SIG-M5 (cell line): ENCODE measurements around the gene DEFB123.

ENCODE experiments used
- DNase-seq: peaks from one replicate; lab custom pipeline; 2025; lab: John Stamatoyannopoulos, UW

The DEFB123 gene

GRCh38 chr20:31474097-31474436, 33.6 kb downstream of the DEFB123 start:
- no peak for DNase-seq

- no peak for DNase-seq
Measured at GRCh38 chr20:31474758-31475427, 34.5 kb downstream of the DEFB123 start, which contains the start of the genes DEFB124 and REM1. DEFB124 (minus strand) TSS chr20:31475127; CDS start chr20:31473013, 2,114 bp downstream. REM1 (plus strand) TSS chr20:31475288; CDS start chr20:31476446, 1,158 bp downstream.

- no peak for DNase-seq
Measured at GRCh38 chr20:31475472-31476293, 35.3 kb downstream of the DEFB123 start.

GRCh38 chr20:31476294-31476585, 35.8 kb downstream of the DEFB123 start:
- no peak for DNase-seq

GRCh38 chr20:31476643-31477215, 36.3 kb downstream of the DEFB123 start:
- no peak for DNase-seq

GRCh38 chr20:31484001-31484400, 43.6 kb downstream of the DEFB123 start:
- DNase-seq: no peak

GRCh38 chr20:31485450-31486339, 45.3 kb downstream of the DEFB123 start:
- no peak for DNase-seq

GRCh38 chr20:31488115-31488514, 47.7 kb downstream of the DEFB123 start:
- DNase-seq: no peak

- DNase-seq: no peak
Measured at GRCh38 chr20:31489152-31489551, 48.7 kb downstream of the DEFB123 start.

GRCh38 chr20:31490752-31491151, 50.3 kb downstream of the DEFB123 start:
- DNase-seq: no peak

GRCh38 chr20:31494131-31494530, 53.7 kb downstream of the DEFB123 start:
- no peak for DNase-seq

GRCh38 chr20:31496761-31497295, 56.4 kb downstream of the DEFB123 start:
- no peak for DNase-seq

GRCh38 chr20:31497838-31498540, 57.6 kb downstream of the DEFB123 start:
- DNase-seq: no peak
